Measurements from ENCODE around the gene GPR152.

DNA sequence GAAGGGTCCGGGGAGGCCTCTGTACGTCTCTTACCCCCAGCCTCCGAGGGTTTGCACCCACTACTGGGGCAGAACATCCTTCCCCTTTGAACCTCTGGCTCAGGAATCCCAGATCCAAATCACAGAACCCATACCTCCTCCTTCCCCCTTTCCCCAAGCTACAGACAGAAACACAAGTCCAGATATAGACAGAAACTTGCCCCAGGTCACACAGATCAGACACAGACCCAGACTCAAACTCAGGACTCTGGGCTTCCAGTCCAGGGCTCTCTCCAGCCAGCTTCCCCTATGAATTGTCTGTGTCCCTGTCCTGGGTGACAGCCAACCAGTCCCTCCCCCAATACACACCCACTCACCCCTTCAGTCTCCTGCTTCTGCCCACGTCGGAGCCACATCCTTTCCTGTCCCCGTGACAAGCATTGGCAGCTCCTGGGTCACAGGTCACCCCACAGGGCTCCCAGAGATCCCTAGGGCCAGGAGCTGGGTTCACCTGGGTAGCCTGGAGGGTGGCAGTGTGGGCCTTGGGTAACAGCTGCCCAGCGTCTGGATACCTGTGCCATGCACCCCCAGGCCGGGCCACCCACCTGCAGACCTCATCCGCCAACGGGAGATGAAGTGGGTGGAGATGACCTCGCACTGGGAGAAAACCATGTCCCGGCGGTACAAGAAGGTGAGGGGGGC lies 47.9 kb downstream of the GPR152 start:
- TF ChIP-seq CTCF (IDR thresholded peaks at IDR 0.05) (no peak), POLR2A (IDR thresholded peaks at IDR 0.05) (no peak)
